ENCODE measurements around the gene TAS1R3. TPM values are rescaled to one million over a fixed set of nuclear protein-coding genes. Genes with fewer than 3 reads are reported as not detected.

TAS1R3 gene
- total and polyA plus RNA-seq, 2 of the 4 experiments (the other 2 are of a cell fraction) = under 0.01 to 0.05 TPM

DNA sequence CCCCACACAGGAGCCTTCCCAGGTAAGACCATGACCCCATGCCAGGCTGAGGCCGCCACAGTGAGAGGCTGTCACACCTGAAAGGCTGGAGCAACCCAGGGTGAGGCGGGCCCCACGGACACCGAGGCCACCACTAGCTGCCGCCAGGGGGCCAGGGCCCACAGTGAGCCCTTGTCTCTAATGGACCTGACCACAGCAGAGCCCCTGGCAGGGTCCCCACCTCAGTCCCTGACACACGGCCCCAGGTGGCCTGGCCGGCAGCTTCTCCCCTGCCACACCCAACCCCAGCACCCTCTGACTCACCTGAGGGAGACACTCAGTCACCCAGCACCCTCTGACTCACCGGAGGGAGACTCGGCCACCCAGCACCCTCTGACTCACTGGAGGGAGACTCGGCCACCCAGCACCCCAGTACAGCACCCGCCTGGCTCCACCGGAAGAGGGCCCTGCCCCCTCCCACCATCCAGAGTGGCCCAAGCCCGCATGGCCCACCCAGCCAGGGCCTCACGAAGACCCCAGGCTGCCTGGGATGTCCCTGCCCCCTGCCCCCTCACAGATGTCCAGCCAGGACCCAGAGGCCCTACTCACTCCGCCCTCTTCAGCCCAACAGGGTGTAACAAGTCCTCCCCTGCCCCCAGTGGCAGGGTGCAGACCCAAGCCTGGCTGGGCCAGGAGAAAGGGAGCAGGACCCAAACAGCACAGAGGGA lies 13.7 kb downstream of the TAS1R3 start:
- no peak overlapping the region for H3K4me3 ChIP-seq (ENCODE audit: insufficient read depth, low read depth, low read length)
- no peaks in the 10 kb centered on the region for H3K27me3 ChIP-seq (ENCODE audit: control insufficient read depth, insufficient read depth, low read length)
- no peak overlapping the region for H2BK15ac ChIP-seq (ENCODE audit: low read depth, low read length)
- 0 out of 2 replicates have a peak overlapping the region, but pooled peaks have one; percentile 26 for H4K91ac ChIP-seq (ENCODE audit: insufficient read depth, low read depth, low read length)
- ChIA-PET CTCF (interaction anchor here (0.5 kb wide), 1 partner anchor 76 kb away, joined by 3 read pairs; no protein-coding TSS in a partner anchor), POLR2A (ENCODE audit: unreplicated experiment) (no interaction called here)
- TF ChIP-seq RCOR1 (IDR thresholded peaks at IDR 0.05; ENCODE audit: insufficient replicate concordance, low read length) (peak; percentile 27), MAZ (IDR thresholded peaks at IDR 0.05; ENCODE audit: borderline replicate concordance, low read depth, low read length) (no peak), BHLHE40 (IDR thresholded peaks at IDR 0.05; ENCODE audit: low read depth, low read length) (0 out of 2 replicates have a peak, but pooled peaks have one; percentile 16), RAD21 (IDR thresholded peaks at IDR 0.05; ENCODE audit: low read length) (peak; percentile 18; the same call in 1 of the 2 replicates), FOS (IDR thresholded peaks at IDR 0.05; ENCODE audit: low read depth, low read length) (peak; percentile 82)
- TF ChIP-seq, protein P1, sequence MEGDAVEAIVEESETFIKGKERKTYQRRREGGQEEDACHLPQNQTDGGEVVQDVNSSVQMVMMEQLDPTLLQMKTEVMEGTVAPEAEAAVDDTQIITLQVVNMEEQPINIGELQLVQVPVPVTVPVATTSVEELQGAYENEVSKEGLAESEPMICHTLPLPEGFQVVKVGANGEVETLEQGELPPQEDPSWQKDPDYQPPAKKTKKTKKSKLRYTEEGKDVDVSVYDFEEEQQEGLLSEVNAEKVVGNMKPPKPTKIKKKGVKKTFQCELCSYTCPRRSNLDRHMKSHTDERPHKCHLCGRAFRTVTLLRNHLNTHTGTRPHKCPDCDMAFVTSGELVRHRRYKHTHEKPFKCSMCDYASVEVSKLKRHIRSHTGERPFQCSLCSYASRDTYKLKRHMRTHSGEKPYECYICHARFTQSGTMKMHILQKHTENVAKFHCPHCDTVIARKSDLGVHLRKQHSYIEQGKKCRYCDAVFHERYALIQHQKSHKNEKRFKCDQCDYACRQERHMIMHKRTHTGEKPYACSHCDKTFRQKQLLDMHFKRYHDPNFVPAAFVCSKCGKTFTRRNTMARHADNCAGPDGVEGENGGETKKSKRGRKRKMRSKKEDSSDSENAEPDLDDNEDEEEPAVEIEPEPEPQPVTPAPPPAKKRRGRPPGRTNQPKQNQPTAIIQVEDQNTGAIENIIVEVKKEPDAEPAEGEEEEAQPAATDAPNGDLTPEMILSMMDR (conservative IDR thresholded peaks at IDR 0.05; ENCODE audit: low read depth, low read length) = peak; percentile 30; the same call in 1 of the 2 replicates
- BruUV-seq (replicated peaks) = no TSS peak
- no peak overlapping the region for H3K18ac ChIP-seq (ENCODE audit: low read depth, low read length)
- H2AK5ac ChIP-seq (ENCODE audit: low read depth, low read length) = peak overlapping the region; percentile 73
- peaks cover 13% of the 10 kb centered on the region for H3K9me1 ChIP-seq (ENCODE audit: insufficient read depth, low read length)
- no peak overlapping the region; the same call in 1 of the 2 replicates for H3K4ac ChIP-seq (ENCODE audit: low read depth, low read length)
- H3K9ac ChIP-seq (ENCODE audit: low read depth, low read length) = no peak overlapping the region
- H2BK5ac ChIP-seq (ENCODE audit: low read depth, low read length, poor library complexity, severe bottlenecking) = peak overlapping the region; percentile 72
- H3K14ac ChIP-seq (replicated peaks; ENCODE audit: low read depth, low read length) = no peak overlapping the region
- no peak overlapping the region for H3K56ac ChIP-seq (ENCODE audit: extremely low read depth, insufficient read depth, low read length)
- in situ Hi-C loops (cut with MboI; ENCODE audit: low sequenced_read_pairs) = no loop called here
- peak overlapping the region; percentile 10; the same call in 1 of the 2 replicates for H3K27ac ChIP-seq (ENCODE audit: insufficient read depth, low read length)
- dilution Hi-C loops (cut with HindIII; ENCODE audit: low sequenced_read_pairs, unreplicated experiment) = no loop called here
- intact Hi-C loops (cut with micrococcal nuclease) = no loop called here
- no peak overlapping the region; the same call in 1 of the 2 replicates for H3K4me2 ChIP-seq (ENCODE audit: low read depth, low read length)
- H2BK120ac ChIP-seq (ENCODE audit: low read depth, low read length) = peak overlapping the region; percentile 40; the same call in 1 of the 2 replicates
- H3K4me1 ChIP-seq (ENCODE audit: control insufficient read depth, insufficient read depth, low read length) = peaks cover 30% of the 10 kb centered on the region
- peaks cover 18% of the 10 kb centered on the region for H3K36me3 ChIP-seq (ENCODE audit: control insufficient read depth, insufficient read depth, low read length)
- no peak for ATAC-seq (ENCODE audit: low read depth)
- no peaks in the 10 kb centered on the region for H3K9me3 ChIP-seq (ENCODE audit: control insufficient read depth, insufficient read depth, low read length)
- H3K23ac ChIP-seq (ENCODE audit: low read depth, low read length) = no peak overlapping the region; the same call in 1 of the 2 replicates
- peak; percentile 69 for DNase-seq
- H4K8ac ChIP-seq (ENCODE audit: low read depth in 2 of 2, low read length in 2 of 2) = peak overlapping the region in 1 of 2 experiments; percentile 40; a peak in 1 of 4 replicates
- peaks cover 12 to 70% of the 10 kb centered on the region in 2 experiments for H3K79me1 ChIP-seq (ENCODE audit: low read depth in 1 of 2, low read length in 2 of 2)
- no peak overlapping the region for H2BK20ac ChIP-seq (ENCODE audit: low read depth, low read length)
- no peak overlapping the region for H4K5ac ChIP-seq (ENCODE audit: low read depth, low read length)
- WGBS, 2 experiments (ENCODE audit: extremely low coverage in 2 of 2, insufficient read length in 1 of 2) = 58% methylated on average over 2 of the region's 15 CpGs; no CpG with 5 or more reads in 1 of the 2 experiments
- peak overlapping the region; percentile 87 for H2AK9ac ChIP-seq (replicated peaks; ENCODE audit: low read depth, low read length, poor library complexity)
- H4K20me1 ChIP-seq (ENCODE audit: insufficient read depth, low read length) = peaks cover 67% of the 10 kb centered on the region
- peak overlapping the region; percentile 63 for H2AFZ ChIP-seq (replicated peaks; ENCODE audit: low read length, poor library complexity)
